HFFc6 (cell line): ENCODE results near the gene PCP4L1. TPM values are rescaled to one million over a fixed set of nuclear protein-coding genes. Genes with fewer than 3 reads are reported as not detected.

Experiments used
- DNase-seq: peaks from one replicate; pipeline ENCODE4 v3.0.0-alpha.2; 2018
- H3K27ac Mint-ChIP-seq: 2 replicates; pipeline ENCODE4 v1.8.0; 2020; ENCODE audit warnings: mild to moderate bottlenecking, mixed read lengths
- H3K27me3 Mint-ChIP-seq: 2 replicates; pipeline ENCODE4 v1.8.0; 2021; ENCODE audit warnings: mild to moderate bottlenecking, moderate library complexity, mixed read lengths; ENCODE audit not compliant: insufficient read depth
- H3K36me3 Mint-ChIP-seq: 2 replicates; pipeline ENCODE4 v1.8.0; 2021; ENCODE audit warnings: low read depth, mixed read lengths
- H3K4me1 Mint-ChIP-seq: 2 replicates; pipeline ENCODE4 v1.8.0; 2020; ENCODE audit warnings: low read depth, mixed read lengths
- H3K4me3 Mint-ChIP-seq: 2 replicates; pipeline ENCODE4 v1.8.0; 2020; ENCODE audit warnings: mild to moderate bottlenecking, moderate library complexity, mixed read lengths
- H3K9me3 Mint-ChIP-seq: 2 replicates; pipeline ENCODE4 v1.8.0; 2020; ENCODE audit warnings: mild to moderate bottlenecking, mixed read lengths
- CTCF ChIP-seq: fragments of 200-600 bp; sonication (generic); IDR thresholded peaks from 2 replicates; pipeline ENCODE4 v1.5.0; 2021; ENCODE audit warnings: antibody characterized with exemption, mild to moderate bottlenecking
- total RNA-seq, 6 experiments: library from RNA; stranded (reverse); fragmentation: NEBNext Ultra II Directional; extraction: Animal tissue kit (Norgen Biotek cat#: 25700); gene quantifications; 2 replicates in 1 of 6; 3 replicates in 5 of 6; pipeline ENCODE4 v1.2.3, GENCODE V29; 2021

PCP4L1 gene
- total RNA-seq, 6 experiments from 2014 or later: not detected

- Mint-ChIP-seq H3K27ac (peak overlapping the region; percentile 93), H3K4me1 (peaks cover 25% of the 10 kb centered on the region), H3K9me3 (no peaks in the 10 kb centered on the region), H3K36me3 (peaks cover 16% of the 10 kb centered on the region), H3K4me3 (no peak overlapping the region), H3K27me3 (peaks cover 3% of the 10 kb centered on the region; the same call in 1 of the 2 replicates)
- TF ChIP-seq CTCF: no peak
- no peak for DNase-seq
These were observed 40.7 kb upstream of the PCP4L1 start for GRCh38 chr1:161217831-161218230.

- H3K27ac Mint-ChIP-seq: 0 out of 2 replicates have a peak overlapping the region, but pooled peaks have one; percentile 93
- peaks cover 3% of the 10 kb centered on the region; the same call in 1 of the 2 replicates for H3K27me3 Mint-ChIP-seq
- no peak for TF ChIP-seq CTCF
- H3K4me1 Mint-ChIP-seq: peaks cover 25% of the 10 kb centered on the region
- DNase-seq: no peak
- H3K36me3 Mint-ChIP-seq: peaks cover 11% of the 10 kb centered on the region; the same call in 1 of the 2 replicates
- no peaks in the 10 kb centered on the region for H3K9me3 Mint-ChIP-seq
- H3K4me3 Mint-ChIP-seq: no peak overlapping the region
These were observed 40.1 kb upstream of the PCP4L1 start for GRCh38 chr1:161218301-161219077.

- Mint-ChIP-seq H3K27me3 (peaks cover 3% of the 10 kb centered on the region; the same call in 1 of the 2 replicates), H3K36me3 (peaks cover 4% of the 10 kb centered on the region; the same call in 1 of the 2 replicates), H3K9me3 (no peaks in the 10 kb centered on the region), H3K4me3 (no peak overlapping the region), H3K4me1 (peaks cover 25% of the 10 kb centered on the region), H3K27ac (no peak overlapping the region)
- DNase-seq: no peak
- no peak for TF ChIP-seq CTCF
These were observed 39.3 kb upstream of the PCP4L1 start for GRCh38 chr1:161219078-161219892.

GRCh38 chr1:161220002-161220401 lies 38.5 kb upstream of the PCP4L1 start:
- no peaks in the 10 kb centered on the region for H3K9me3 Mint-ChIP-seq
- no peak overlapping the region for H3K27ac Mint-ChIP-seq
- no peak overlapping the region for H3K4me3 Mint-ChIP-seq
- no peak for TF ChIP-seq CTCF
- H3K27me3 Mint-ChIP-seq: peaks cover 3% of the 10 kb centered on the region; the same call in 1 of the 2 replicates
- DNase-seq: no peak
- H3K36me3 Mint-ChIP-seq: no peaks in the 10 kb centered on the region; the same call in 1 of the 2 replicates
- peaks cover 26% of the 10 kb centered on the region for H3K4me1 Mint-ChIP-seq

GRCh38 chr1:161222175-161223019 lies 36.1 kb upstream of the PCP4L1 start:
- H3K4me1 Mint-ChIP-seq: peaks cover 26% of the 10 kb centered on the region
- no peak for TF ChIP-seq CTCF
- H3K36me3 Mint-ChIP-seq: no peaks in the 10 kb centered on the region
- no peaks in the 10 kb centered on the region for H3K9me3 Mint-ChIP-seq
- H3K4me3 Mint-ChIP-seq: no peak overlapping the region
- no peak overlapping the region for H3K27ac Mint-ChIP-seq
- no peak for DNase-seq
- peaks cover 3% of the 10 kb centered on the region for H3K27me3 Mint-ChIP-seq
